Stimulated activated CD4-positive, alpha-beta T cell treated with anti-CD3 and anti-CD28 coated beads, Interleukin-12 subunit alpha, Interleukin-12 subunit beta, amount 100 ng/mL, for 48 hours (primary cell): ENCODE measurements around the gene PFKFB3.

Experiments used
- DNase-seq, 3 donors: peaks; one replicate each; pipeline ENCODE4 v3.0.0-alpha.2; 2020; ENCODE audit warnings: low read depth in 2 of 3, low spot score in 1 of 3

PFKFB3 gene

DNA sequence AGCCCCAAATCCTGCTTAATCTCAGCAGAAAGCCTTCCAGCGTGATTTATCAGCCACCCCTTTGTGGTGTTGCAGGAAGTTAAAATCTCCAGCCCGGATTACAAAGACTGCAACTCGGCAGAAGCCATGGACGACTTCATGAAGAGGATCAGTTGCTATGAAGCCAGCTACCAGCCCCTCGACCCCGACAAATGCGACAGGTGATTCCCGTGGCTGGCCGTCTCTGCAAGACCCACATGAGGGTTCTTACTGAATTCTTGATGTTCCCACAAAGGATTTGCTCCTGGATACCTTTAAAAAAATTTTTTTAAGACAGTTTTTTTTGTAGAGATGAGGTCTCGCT is 16.7 kb downstream of the PFKFB3 start:
- DNase-seq: no peak

DNA sequence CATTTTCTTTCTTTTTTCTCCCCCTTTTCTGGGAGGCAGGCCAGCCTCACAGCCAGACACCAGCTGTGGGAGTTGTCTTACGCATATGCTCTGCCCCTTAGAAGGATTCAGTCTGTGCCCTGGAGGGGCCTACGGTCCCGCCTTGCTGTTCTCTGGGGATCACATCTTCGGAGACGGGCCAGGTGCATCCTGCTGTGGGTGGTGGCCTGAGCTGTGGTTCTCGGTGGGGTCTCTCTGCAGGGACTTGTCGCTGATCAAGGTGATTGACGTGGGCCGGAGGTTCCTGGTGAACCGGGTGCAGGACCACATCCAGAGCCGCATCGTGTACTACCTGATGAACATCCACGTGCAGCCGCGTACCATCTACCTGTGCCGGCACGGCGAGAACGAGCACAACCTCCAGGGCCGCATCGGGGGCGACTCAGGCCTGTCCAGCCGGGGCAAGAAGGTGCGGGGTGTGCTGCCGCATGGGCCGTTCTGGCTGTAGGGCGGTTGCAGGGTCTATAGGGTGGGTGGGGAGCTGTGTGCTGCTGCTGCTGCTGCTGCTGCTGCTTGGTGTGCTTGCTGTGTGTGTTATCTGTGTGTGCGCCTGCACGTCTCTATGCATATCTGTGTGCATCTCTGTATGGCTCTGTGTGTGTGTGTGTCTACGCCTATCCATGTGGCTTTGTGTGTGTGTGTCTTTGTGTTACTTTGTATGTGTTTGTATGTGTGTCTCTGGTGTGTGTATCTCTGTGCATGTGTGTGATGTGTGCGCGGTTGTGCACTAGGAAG is 17.9 kb downstream of the PFKFB3 start:
- no peak for DNase-seq

DNA sequence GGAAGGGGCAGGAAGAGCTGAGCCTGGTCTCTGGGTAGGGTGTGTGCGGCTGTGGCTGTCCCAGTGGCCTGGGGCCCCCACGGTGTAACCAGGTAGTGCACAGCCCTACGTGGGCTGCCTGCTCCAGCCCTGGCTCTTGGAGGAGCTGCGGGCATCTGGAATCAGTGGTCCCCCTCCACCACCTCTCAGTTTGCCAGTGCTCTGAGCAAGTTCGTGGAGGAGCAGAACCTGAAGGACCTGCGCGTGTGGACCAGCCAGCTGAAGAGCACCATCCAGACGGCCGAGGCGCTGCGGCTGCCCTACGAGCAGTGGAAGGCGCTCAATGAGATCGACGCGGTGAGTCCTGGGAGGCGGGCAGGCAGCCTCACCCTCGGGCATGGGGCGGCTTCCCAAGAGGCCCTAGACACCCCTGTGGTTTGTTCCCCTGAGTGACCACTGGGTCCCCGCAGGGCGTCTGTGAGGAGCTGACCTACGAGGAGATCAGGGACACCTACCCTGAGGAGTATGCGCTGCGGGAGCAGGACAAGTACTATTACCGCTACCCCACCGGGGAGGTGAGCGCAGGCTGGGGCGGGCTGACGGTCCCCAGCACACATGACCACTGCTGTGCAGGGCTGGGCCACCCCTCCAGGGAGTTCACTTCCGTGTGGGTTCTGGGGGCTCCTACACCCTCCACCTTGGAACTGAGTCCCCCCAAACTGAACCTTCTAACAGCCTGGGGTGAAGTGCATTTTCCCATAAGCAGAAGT is 18.6 kb downstream of the PFKFB3 start:
- DNase-seq: no peak

DNA sequence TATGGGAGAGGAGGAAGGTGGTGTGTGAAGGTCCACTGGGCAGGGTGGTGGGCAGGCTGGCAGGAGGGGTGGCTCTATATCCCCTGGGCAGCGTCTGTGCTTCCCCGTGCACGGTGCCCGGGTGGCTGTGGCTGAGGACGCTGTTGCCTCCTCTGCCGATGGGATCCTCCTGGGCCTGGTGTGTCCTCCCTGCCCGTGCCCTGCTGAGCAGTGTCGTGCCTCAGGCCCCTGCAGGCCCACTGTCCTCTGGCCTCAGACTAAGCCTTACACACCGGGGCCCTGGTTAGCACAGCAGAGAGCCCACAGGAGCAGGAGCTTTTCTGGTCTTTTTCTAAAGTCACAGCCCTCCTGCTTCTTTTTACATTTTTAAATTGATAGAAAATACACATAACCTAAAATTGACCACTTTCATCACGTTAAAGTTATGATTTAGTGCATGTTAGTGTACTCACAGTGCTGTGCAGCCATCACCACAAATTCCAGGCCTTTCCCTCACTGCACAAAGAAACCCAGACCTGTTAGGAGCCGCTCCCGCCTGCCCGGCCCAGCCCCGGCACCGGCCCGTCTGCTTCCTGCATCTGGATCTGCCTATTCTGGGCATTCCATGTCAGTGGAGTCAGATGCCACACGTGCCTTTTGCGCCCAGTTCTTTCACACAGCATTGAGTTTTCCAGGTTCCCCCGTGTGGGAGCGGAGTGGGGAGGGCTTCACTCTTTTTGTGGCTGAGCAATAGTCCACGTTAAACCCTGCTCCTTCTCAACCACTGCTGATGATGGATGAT is 19.4 kb downstream of the PFKFB3 start:
- no peak for DNase-seq

DNA sequence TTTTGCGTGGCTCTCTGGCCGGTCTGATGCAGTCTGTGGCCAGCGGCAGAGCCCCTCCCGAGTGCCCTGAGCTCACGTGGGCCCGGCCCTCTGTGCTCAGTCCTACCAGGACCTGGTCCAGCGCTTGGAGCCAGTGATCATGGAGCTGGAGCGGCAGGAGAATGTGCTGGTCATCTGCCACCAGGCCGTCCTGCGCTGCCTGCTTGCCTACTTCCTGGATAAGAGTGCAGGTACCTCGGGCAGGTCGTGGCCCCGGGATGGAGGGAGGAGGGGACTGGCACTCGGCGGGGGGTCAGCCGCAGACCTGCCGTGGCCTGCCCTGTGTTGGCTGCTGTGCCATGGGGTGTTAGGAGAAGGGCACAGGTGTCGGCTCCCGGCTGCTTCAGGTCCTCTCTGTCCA is 20.0 kb downstream of the PFKFB3 start:
- no peak for DNase-seq

DNA sequence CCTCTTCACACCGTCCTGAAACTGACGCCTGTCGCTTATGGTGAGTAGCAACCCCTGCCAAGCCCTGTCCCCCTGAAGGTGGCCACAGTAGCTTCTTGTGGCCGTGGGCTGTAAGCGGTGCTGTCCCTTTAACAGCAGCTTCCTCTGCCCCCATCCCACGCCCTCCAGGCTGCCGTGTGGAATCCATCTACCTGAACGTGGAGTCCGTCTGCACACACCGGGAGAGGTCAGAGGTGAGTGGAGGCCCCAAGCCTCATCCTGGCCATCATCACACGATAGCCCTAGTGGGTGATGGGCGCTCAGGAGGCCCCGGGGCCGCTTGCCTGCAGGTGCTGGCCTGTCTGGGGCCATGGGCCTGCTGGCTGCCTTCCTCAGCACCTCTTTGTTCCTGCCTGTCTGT is 21.2 kb downstream of the PFKFB3 start:
- DNase-seq: no peak

- no peak for DNase-seq
Measured at GRCh38 chr10:6224781-6225180, 22.0 kb downstream of the PFKFB3 start.

- DNase-seq: no peak
Measured at GRCh38 chr10:6225263-6225814, 22.6 kb downstream of the PFKFB3 start.

DNA sequence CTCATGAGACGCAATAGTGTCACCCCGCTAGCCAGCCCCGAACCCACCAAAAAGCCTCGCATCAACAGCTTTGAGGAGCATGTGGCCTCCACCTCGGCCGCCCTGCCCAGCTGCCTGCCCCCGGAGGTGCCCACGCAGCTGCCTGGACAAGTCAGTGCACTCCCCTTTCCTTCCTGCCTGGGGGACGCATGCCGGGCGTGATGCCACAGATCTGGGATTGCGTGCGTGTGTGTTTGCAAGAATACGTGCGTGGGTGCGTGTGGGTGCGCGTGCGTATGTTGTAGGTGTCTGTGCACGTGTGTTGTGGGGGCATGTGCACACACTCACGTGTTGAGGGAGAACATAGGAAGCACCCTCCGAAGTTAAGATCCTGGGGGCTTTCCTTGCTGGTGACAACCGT is 23.5 kb downstream of the PFKFB3 start:
- DNase-seq: no peak

- DNase-seq: no peak
Measured at GRCh38 chr10:6227346-6227745, 24.6 kb downstream of the PFKFB3 start.

DNA sequence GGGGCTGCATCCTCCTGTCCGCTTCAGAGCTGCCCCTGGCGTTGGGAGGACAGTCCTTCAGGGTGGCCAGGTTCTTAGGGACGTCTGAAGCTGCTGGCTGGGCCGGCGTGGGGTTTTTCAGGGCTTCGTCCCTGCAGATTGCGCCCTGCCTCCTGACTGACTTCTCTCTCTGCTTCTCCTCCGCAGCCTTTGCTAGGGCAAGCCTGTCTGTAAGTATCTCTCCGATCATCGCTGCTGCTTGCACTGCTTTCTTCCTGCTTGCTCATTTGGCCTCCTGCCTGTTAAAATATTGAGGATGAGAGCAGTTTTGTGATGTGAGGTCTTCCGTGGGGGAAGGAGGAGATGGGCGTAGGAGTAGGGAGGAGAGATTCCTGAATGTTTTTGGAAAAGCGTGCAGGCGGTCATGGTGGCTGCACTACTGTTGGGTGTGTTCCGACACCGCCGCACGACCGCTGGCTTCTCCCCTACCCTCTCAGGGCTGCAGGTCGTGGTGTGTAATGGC is 25.3 kb downstream of the PFKFB3 start:
- DNase-seq: no peak

- no peak for DNase-seq
Measured at GRCh38 chr10:6228647-6229046, 25.9 kb downstream of the PFKFB3 start.

DNA sequence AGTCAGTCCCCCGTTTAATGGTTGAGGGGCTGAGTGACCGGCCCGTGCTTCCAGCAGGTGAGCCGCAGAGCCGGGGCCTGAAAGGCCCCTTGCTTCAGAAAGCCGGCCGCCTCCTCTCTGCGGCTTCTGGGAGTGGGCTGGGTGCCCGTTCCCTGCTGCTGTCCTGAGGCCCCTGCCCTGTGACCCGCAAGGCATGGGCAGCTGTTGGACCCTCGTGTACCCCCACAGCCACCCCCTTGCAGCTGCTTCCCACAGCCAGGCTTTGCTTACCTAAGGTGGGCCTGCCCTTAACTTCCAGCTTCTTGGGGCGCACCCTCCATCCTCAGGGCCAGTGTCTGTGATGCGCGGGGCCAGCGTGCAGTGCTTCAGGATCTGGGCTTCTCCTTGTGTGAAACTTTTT is 26.6 kb downstream of the PFKFB3 start:
- DNase-seq: no peak

DNA sequence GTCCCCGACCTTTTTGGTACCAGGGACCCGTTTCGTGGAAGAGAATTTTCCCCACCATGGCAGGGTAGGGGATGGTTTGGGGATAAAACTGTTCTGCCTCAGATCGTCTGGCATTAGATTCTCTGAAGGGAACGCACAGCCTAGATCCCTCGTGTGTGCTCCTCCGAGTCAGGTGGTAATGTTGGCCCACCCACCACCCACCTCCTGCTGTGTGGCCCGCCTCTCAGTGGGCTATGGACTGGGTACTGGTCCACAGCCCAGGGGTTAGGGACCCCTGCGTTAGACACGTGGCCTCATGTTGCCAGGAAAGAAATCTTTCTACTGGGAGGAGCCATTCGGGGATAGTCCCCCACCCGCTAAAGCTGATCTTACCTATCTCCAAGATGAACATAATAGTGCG is 27.0 kb downstream of the PFKFB3 start:
- DNase-seq: no peak

DNA sequence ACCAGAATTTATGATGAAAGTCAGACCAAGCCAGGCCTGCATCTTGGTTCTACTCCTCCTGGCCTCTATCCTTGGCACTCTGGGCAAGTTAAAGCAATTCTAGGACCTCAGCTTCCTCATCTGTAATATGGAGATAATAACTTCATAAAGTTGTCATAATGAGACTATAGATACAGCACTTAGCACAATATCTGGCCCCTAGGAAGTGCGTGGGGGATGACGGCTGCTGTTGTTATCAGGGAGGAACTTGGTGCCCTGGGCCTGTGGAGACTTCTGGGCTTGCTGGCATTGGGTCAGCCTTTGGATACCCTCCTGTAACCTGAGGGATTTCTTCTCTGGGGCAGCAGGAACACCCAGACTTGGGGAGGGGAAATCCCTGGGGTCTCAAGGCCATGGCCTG is 27.6 kb downstream of the PFKFB3 start:
- no peak for DNase-seq

DNA sequence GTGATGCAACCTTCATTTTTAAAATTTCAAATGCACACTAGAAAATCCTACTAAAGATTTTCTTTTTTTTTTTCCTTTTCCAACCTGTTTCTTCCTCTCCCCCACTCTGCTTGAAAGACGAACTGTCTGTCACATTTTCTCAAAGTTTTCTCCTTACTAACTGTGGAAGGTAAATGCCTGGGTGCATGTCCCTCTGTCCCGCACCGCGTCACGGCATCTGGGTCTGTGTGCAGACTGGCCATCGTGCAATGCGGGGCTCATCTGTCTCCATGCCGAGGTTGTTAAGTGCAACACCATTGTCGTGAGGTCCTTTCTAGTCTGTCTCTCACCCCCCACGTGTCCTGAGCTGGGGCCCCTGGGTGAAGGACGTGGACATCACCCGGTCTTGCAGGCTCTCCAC is 28.4 kb downstream of the PFKFB3 start:
- no peak for DNase-seq

DNA sequence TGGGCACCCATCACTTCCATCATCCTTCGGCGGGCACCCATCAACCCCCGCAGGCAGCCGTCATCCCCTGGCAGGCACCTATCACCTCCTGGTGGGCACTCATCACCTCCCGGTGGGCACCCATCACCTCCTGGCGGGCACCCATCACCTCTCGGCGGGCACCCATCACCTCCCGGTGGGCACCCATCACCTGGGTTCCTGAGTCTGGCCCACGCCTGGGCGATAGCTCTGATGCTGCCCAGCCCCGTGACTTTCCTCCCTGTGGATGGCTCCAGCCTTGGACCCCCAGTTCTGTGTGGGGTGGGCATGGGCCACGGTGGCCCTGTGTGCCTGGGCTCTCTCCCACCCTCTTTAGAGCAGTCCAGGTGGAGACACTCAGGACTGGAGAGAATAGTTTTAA is 29.0 kb downstream of the PFKFB3 start:
- DNase-seq: no peak

- DNase-seq: no peak
Measured at GRCh38 chr10:6232225-6232807, 29.6 kb downstream of the PFKFB3 start.

GRCh38 chr10:6232846-6233724 is 30.4 kb downstream of the PFKFB3 start:
- no peak for DNase-seq

- no peak for DNase-seq
Measured at GRCh38 chr10:6233725-6234277, 31.1 kb downstream of the PFKFB3 start.
